ENCODE data around the gene RASSF8.

Gene RASSF8

DNA sequence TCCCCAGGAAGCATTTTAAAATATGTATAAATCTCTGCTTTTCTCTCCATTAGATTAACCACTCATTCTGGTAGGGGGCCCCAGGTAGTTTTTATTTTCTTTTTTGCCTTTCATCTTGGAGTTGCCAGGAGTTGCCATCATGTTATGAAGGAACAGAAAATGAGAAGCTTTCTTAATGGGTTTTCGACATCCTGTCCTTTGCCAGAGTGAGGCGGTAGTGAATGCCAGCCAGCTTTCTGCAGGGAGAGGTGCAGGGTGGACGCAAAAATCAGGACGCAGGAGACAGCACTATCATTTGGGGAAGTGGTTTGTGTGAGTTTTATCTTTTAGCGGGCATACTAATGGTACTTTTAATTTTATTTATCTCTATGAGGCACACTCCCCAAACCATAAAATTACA is 1.7 kb downstream of the RASSF8 start:
- in situ Hi-C loops (cut with MboI; ENCODE audit: low sequenced_read_pairs) = no loop called here

DNA sequence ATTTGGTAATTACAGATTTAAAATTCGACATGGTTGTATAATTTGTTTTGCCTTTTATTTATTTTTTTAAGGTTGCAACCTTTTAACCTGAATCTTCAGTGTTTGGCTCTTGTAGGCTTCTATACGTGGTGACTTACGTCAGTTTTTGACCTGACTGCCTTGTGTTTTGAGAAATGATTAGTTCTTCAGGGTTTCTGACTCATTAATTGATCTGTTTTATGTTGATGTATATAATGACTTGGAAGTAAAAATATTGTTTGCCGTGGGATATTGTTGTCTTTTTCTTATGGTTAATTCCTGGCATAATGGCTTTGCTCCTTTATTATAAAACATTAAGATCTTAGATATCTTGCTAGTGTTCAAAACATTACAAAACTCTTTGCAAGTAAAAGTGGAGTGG is 2.5 kb downstream of the RASSF8 start:
- in situ Hi-C loops (cut with MboI; ENCODE audit: low sequenced_read_pairs) = no loop called here

- in situ Hi-C loops (cut with MboI; ENCODE audit: low sequenced_read_pairs) = no loop called here
Measured at GRCh38 chr12:25962932-25963525, 4.5 kb downstream of the RASSF8 start.

DNA sequence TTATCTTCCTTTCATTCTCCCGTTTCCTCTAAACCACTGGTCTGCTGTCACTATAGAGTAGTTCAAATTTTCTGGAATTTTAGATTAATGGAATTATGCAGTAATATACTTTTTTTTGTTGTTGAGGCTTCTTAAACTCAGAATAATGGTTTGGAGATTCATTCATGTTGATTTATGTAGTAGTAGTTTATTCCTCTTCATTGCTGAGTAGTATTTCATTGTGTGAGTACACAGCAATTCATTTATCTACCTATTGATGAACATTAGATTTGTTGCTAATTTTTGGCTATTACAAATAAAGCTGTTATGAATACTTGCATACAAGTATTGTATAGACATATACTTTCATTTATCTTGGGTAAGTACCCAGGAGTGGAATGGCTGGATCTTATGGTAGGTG is 7.2 kb downstream of the RASSF8 start:
- in situ Hi-C loops (cut with MboI; ENCODE audit: low sequenced_read_pairs) = no loop called here

DNA sequence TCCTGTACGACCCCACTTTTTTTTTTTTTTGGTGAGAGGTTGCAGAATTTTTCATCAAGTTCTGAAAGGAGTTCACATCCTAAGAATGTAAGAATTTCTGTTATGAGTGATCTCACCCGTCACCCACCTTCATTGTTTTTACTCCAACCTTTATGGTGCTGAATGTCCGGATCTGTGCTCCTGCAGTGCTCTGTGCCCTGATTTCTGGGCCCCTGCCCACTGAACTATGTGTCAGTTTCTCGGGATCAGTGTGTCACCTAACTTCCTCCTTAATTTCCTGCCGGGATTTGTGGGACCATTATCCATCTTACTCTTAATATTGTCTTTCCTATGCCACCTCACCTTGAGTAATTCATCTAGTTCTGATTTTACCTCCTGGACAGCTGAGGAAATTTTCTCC is 11.6 kb downstream of the RASSF8 start:
- in situ Hi-C loops (cut with MboI; ENCODE audit: low sequenced_read_pairs) = no loop called here

DNA sequence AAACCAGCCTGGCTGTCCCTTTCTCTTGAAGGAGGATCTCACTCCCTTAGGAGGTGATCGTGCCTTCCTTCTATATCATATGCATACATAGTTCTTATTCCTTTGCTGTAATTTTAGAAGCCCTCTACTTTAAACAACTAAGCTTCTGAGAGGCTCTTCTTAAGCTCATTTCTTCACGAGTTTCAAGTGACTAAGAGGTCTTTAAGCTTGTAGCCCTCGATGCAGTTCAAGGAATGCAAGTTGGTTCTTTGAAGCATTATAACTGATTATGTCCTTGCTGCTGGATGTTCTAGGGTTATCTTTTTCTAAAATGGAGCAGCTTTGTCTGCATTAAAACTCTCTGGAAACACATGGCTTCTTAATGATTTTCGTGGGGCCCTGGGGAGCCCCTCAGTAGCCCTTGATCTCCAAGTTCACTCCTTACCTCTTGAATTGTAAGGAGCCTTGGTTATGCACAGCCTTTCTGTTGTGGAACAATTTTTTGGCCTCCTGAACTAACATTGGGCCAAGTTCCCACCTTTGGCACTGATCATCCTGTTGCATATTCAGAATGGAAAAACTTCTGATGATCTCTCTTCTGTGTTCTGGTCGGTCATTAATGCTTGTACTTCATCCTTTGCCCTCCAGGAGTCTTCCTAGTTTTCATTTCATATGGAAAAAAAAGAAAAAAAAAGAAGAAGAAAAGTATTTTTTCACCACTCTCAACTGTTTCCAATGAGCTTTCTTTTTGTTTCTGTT is 12.6 kb downstream of the RASSF8 start:
- in situ Hi-C loops (cut with MboI; ENCODE audit: low sequenced_read_pairs) = no loop called here

DNA sequence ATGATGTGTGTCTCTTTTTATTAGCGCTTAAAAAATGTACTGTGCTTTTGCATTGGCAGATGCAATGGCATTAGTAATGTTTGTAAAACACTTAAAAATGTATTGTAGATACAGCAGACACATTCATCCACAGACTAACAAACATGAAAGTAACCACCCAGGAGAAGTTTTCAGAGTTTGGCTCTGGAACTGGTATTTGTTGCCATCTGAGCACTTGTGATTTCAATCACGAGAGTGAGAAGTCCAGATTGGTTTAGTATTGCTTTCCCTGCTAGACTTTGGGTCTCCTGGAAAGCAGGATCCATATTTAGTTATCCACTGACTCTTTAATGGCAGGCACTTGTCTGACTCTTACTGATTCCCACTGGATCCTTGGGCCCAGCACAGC is 13.2 kb downstream of the RASSF8 start:
- in situ Hi-C loops (cut with MboI; ENCODE audit: low sequenced_read_pairs) = no loop called here

GRCh38 chr12:25972783-25973182 is 14.3 kb downstream of the RASSF8 start:
- in situ Hi-C loops (cut with MboI; ENCODE audit: low sequenced_read_pairs) = no loop called here

GRCh38 chr12:25975179-25975578 is 16.7 kb downstream of the RASSF8 start:
- in situ Hi-C loops (cut with MboI; ENCODE audit: low sequenced_read_pairs) = no loop called here

- in situ Hi-C loops (cut with MboI; ENCODE audit: low sequenced_read_pairs) = no loop called here
Measured at GRCh38 chr12:25975682-25976081, 17.2 kb downstream of the RASSF8 start.

GRCh38 chr12:25976289-25976688 is 17.8 kb downstream of the RASSF8 start:
- in situ Hi-C loops (cut with MboI; ENCODE audit: low sequenced_read_pairs) = no loop called here

DNA sequence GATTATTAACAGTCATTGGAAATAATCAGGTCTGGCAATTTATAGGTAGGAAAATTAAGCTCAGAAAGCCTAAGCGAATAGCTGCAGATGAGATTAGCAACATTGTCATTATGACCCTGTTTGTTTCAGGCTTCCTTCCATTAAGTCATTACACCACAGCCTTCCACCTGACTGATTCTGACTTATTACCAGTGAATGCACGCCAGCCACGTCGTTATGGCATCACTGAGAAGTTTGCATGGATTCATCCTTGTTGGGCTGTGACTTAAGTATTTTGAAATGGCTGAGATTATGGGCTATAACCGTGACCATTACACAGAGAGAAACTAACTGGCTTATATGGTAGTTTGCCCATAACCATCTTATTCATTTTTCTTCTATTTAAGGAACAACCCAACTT is 18.6 kb downstream of the RASSF8 start:
- in situ Hi-C loops (cut with MboI; ENCODE audit: low sequenced_read_pairs) = no loop called here

GRCh38 chr12:25979059-25979458 is 20.6 kb downstream of the RASSF8 start:
- in situ Hi-C loops (cut with MboI; ENCODE audit: low sequenced_read_pairs) = no loop called here

- in situ Hi-C loops (cut with MboI; ENCODE audit: low sequenced_read_pairs) = no loop called here
Measured at GRCh38 chr12:25979563-25979962, 21.1 kb downstream of the RASSF8 start.

DNA sequence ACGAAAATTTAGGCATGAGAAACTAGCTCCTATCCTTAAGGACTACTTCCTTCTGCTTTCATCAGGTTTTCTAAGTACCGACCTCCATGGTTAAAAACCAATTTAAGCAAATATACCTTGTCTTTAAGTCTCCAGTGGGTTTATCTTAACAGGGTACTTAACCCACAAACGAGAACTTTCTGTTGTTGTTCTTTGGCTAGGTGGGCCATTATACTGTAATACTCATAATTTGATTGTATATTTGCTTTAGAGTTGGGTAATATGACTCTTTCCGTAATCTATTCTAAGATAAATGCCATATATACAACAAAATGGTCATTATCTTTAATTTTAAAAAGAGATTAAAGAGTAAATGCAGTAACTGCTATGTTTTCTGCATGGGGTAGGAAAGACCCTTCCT is 21.6 kb downstream of the RASSF8 start:
- in situ Hi-C loops (cut with MboI; ENCODE audit: low sequenced_read_pairs) = no loop called here

DNA sequence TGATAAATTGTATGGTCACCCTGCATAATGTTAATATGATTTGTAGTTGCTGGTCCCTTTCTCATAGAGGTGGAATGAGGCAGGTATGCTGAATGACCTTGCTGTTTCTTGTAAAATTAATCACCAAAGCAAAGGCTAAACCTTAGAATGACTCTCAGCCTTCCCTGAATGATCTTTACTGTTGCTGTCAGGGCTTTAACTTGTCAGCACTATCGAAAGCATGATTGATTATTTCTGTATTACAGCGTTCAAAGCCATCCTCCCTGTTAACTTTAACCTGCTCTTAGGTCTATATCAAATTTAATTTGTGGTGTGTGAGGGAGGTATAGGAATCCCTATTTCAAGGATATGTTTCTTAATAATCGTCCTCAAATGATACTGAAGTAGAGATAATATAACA is 23.1 kb downstream of the RASSF8 start:
- in situ Hi-C loops (cut with MboI; ENCODE audit: low sequenced_read_pairs) = no loop called here

DNA sequence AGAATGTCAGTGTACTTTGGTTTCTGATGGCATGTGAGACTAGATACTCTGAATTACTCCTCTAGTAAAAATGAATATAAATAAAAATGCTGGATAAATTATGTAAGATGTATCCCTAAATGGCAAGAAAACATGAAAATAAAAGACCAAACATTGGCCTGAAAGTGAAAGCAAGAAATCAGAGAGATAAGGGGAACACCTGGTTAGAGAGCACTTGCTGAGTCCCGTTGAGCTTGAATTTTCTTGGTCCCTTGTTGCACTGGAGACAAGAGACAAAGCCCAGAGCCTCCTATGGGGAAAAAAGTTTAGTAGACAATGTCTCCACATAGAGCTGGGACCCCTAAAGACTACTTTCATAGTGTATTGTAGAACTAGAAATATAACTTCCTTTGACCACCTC is 23.9 kb downstream of the RASSF8 start:
- in situ Hi-C loops (cut with MboI; ENCODE audit: low sequenced_read_pairs) = no loop called here

GRCh38 chr12:25983625-25984024 is 25.1 kb downstream of the RASSF8 start:
- in situ Hi-C loops (cut with MboI; ENCODE audit: low sequenced_read_pairs) = no loop called here

DNA sequence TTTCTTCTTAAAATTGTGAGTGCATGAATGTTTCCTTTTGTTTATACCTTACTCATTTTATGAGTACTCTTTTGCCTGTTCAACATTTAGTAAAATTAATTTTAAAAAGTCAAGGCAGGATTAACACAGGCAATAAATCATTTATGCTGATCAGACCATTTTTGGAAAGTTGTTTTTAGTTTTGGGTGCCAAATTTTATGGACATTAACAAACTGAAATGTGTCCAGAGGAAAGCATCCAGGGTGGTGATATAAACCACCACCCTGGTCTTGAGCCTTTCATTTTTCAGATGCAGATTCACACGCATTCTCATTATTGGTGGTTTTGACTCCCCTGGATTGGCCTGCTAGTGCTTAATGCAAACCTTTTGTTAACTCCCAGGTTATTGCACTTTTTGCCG is 26.3 kb downstream of the RASSF8 start:
- in situ Hi-C loops (cut with MboI; ENCODE audit: low sequenced_read_pairs) = no loop called here

GRCh38 chr12:25985316-25986175 is 27.1 kb downstream of the RASSF8 start:
- in situ Hi-C loops (cut with MboI; ENCODE audit: low sequenced_read_pairs) = no loop called here

GRCh38 chr12:25986180-25986579 is 27.7 kb downstream of the RASSF8 start:
- in situ Hi-C loops (cut with MboI; ENCODE audit: low sequenced_read_pairs) = no loop called here

DNA sequence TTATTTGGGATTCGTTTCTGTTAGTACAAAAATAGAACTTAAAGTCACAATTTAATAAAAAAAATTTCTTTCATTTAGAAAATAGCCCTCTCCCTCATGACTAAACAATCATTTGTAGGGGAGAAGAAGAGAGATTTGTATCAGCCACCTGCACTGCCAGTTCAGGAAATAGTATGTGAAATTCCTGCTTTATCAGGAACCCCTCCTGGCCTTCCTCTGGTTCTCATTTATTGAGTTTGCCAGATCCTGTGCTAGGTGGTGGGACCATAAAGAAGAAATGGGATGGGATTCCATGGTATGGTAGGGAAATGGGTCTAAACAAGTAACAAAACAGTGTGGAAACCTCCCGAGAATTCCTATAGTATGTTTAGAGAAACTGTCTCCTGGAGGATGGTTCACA is 30.0 kb downstream of the RASSF8 start:
- in situ Hi-C loops (cut with MboI; ENCODE audit: low sequenced_read_pairs) = no loop called here

Measured in HL-60/S4 (cell line).